PC-3 (cell line): ENCODE results near the gene TMEM219. TPM values are rescaled to one million over a fixed set of nuclear protein-coding genes. Genes with fewer than 3 reads are reported as not detected.

Experiments used
- ATAC-seq: fragments of 200-7000 bp; cut with Tn5 transposase; 2 replicates; pipeline ENCODE4 v1.9.1; 2020; ENCODE audit warnings: mild to moderate bottlenecking, moderate library complexity
- BruUV-seq: library from RNA; stranded (reverse); fragments of 400-500 nt; replicated peaks from 2 replicates; lab custom pipeline; 2021; lab: Mats Ljungman, UMichigan
- CTCF ChIA-PET: fragments of 300-600 bp; sonication (Branson Sonifier 250); formaldehyde crosslinking; loops from one replicate; lab custom pipeline; 2022; ENCODE audit warnings: antibody characterized with exemption; lab: Charles Lee
- POLR2A ChIA-PET: fragments of 300-600 bp; sonication (Branson Sonifier 250); formaldehyde crosslinking; loops from one replicate; lab custom pipeline; 2022; ENCODE audit warnings: antibody characterized with exemption; ENCODE audit not compliant: unreplicated experiment; lab: Charles Lee
- DNase-seq: peaks from one replicate; pipeline ENCODE4 v3.0.0-alpha.2; 2015
- H2AFZ ChIP-seq: fragments of 300-600 bp; sonication (generic); 2 replicates; pipeline ENCODE4 v1.6.0; 2016; ENCODE audit warnings: antibody characterized with exemption, low read length
- H3F3A ChIP-seq: fragments of 300-600 bp; sonication (generic); one replicate; pipeline ENCODE4 v1.6.0; 2017; ENCODE audit warnings: antibody characterized with exemption, low read length, control low read depth, mild to moderate bottlenecking; ENCODE audit not compliant: unreplicated experiment
- H3K27ac ChIP-seq: fragments of 300-600 bp; sonication (generic); 2 replicates; pipeline ENCODE4 v1.5.1; 2016; ENCODE audit warnings: mild to moderate bottlenecking, low read length
- H3K27me3 ChIP-seq: fragments of 300-600 bp; sonication (generic); 2 replicates; pipeline ENCODE4 v1.6.1; 2016; ENCODE audit warnings: low read length, mixed read lengths
- H3K36me3 ChIP-seq: fragments of 300-600 bp; sonication (generic); 2 replicates; pipeline ENCODE4 v1.6.1; 2016; ENCODE audit warnings: low read depth, mixed run types, low read length, mixed read lengths
- H3K4me1 ChIP-seq: fragments of 300-600 bp; sonication (generic); 2 replicates; pipeline ENCODE4 v1.5.1; 2016; ENCODE audit warnings: low read length; ENCODE audit not compliant: insufficient read depth
- H3K4me2 ChIP-seq: fragments of 300-600 bp; sonication (generic); 2 replicates; pipeline ENCODE4 v1.6.0; 2016; ENCODE audit warnings: low read length
- H3K4me3 ChIP-seq: fragments of 300-600 bp; sonication (generic); 2 replicates; pipeline ENCODE4 v1.5.1; 2016; ENCODE audit warnings: mild to moderate bottlenecking, low read length, mixed read lengths
- H3K79me2 ChIP-seq: fragments of 300-600 bp; sonication (generic); 2 replicates; pipeline ENCODE4 v1.6.1; 2017; ENCODE audit warnings: low read length, mixed read lengths
- H3K9ac ChIP-seq: fragments of 300-600 bp; sonication (generic); 2 replicates; pipeline ENCODE4 v1.6.0; 2016; ENCODE audit warnings: mild to moderate bottlenecking, low read length
- H3K9me2 ChIP-seq: fragments of 300-600 bp; sonication (generic); replicated peaks from 2 replicates; pipeline ENCODE4 v1.6.1; 2016; ENCODE audit warnings: mixed run types, low read length, mixed read lengths
- H3K9me3 ChIP-seq: fragments of 300-600 bp; sonication (generic); 2 replicates; pipeline ENCODE4 v1.6.1; 2016; ENCODE audit warnings: low read length, mixed read lengths
- H4K20me1 ChIP-seq: fragments of 300-600 bp; sonication (generic); 2 replicates; pipeline ENCODE4 v1.6.1; 2016; ENCODE audit warnings: low read length, mixed read lengths
- CTCF ChIP-seq: fragments of 300-600 bp; sonication (generic); conservative IDR thresholded peaks from 2 replicates; pipeline ENCODE4 v1.5.1; 2017; ENCODE audit warnings: antibody characterized with exemption, low read depth, mild to moderate bottlenecking, low read length
- EZH2 ChIP-seq: fragments of 300-600 bp; sonication (generic); IDR thresholded peaks from one replicate; pipeline ENCODE4 v1.6.1; 2017; ENCODE audit warnings: antibody characterized with exemption, mild to moderate bottlenecking, low read length; ENCODE audit not compliant: unreplicated experiment
- EZH2phosphoT487 ChIP-seq: fragments of 300-600 bp; sonication (generic); IDR thresholded peaks from 2 replicates; pipeline ENCODE4 v1.6.1; 2018; ENCODE audit warnings: mild to moderate bottlenecking, antibody characterized with exemption, low read length, borderline replicate concordance
- intact Hi-C: fragments of 100-400 bp; cut with micrococcal nuclease; formaldehyde crosslinking; loops from 2 replicates; pipeline ENCODE4 v1.9.0; 2023
- total RNA-seq: library from RNA; depleted of rRNA; stranded (reverse); fragments of >200 nt; gene quantifications from 2 replicates; pipeline ENCODE4 v1.2.3, GENCODE V29; 2014

TMEM219 gene
- total RNA-seq, 1 experiment from 2014 or later, result 60.9 TPM

- no peaks in the 10 kb centered on the region for H3K79me2 ChIP-seq
- no peak overlapping the region for H3K27ac ChIP-seq
- ATAC-seq (no peak), DNase-seq (no peak)
- H3K9ac ChIP-seq, result no peak overlapping the region
- ChIA-PET POLR2A (no interaction called here), CTCF (no interaction called here)
- no peaks in the 10 kb centered on the region for H3K9me2 ChIP-seq
- H2AFZ ChIP-seq, result no peak overlapping the region
- no peaks in the 10 kb centered on the region for H3K36me3 ChIP-seq
- no peaks in the 10 kb centered on the region for H4K20me1 ChIP-seq
- intact Hi-C loops, result no loop called here
- H3K4me3 ChIP-seq, result no peak overlapping the region
- no peaks in the 10 kb centered on the region for H3K27me3 ChIP-seq
- H3K4me1 ChIP-seq, result peaks cover 20% of the 10 kb centered on the region
- H3K4me2 ChIP-seq, result no peak overlapping the region
- peaks cover 9% of the 10 kb centered on the region for H3F3A ChIP-seq
- no peaks in the 10 kb centered on the region for H3K9me3 ChIP-seq
- no TSS peak for BruUV-seq
- TF ChIP-seq EZH2phosphoT487, result no peak
- TF ChIP-seq EZH2, result no peak
- TF ChIP-seq CTCF, result no peak
These were observed 21.2 kb upstream of the TMEM219 start for GRCh38 chr16:29940656-29941055.

GRCh38 chr16:29943846-29944799, 17.8 kb upstream of the TMEM219 start:
- BruUV-seq, result TSS peak; percentile 82
- Histone ChIP-seq H3K27me3 (no peaks in the 10 kb centered on the region), H3K27ac (peak overlapping the region; percentile 98), H2AFZ (peak overlapping the region; percentile 48; the same call in 1 of the 2 replicates), H3K36me3 (no peaks in the 10 kb centered on the region), H3K9me3 (no peaks in the 10 kb centered on the region), H4K20me1 (no peaks in the 10 kb centered on the region), H3K4me1 (peaks cover 20% of the 10 kb centered on the region), H3F3A (peaks cover 9% of the 10 kb centered on the region), H3K9me2 (no peaks in the 10 kb centered on the region), H3K9ac (peak overlapping the region; percentile 77), H3K4me3 (peak overlapping the region; percentile 50), H3K79me2 (no peaks in the 10 kb centered on the region), H3K4me2 (peak overlapping the region; percentile 94)
- peak; percentile 99 for ATAC-seq
- ChIA-PET POLR2A (interaction anchor here (0.6 to 1.1 kb wide), 4 partner anchors 25 to 132 kb away, joined by 3 to 6 read pairs (median 4); partner anchors contain the start of gene TAOK2), CTCF (interaction anchor here (0.6 to 1.0 kb wide), 2 partner anchors 44 to 88 kb away, joined by 3 read pairs; partner anchors contain the start of gene ASPHD1)
- peak; percentile 95 for DNase-seq
- intact Hi-C loops, result loop anchor here (2.0 kb wide), 1 partner anchor 17 kb away; the partner anchor contains the start of gene KCTD13
- TF ChIP-seq EZH2phosphoT487 (no peak), CTCF (peak; percentile 45)

- no peaks in the 10 kb centered on the region for H3K27me3 ChIP-seq
- H3K4me1 ChIP-seq, result peaks cover 19% of the 10 kb centered on the region
- H3F3A ChIP-seq, result peaks cover 9% of the 10 kb centered on the region
- no peak overlapping the region for H3K9ac ChIP-seq
- H3K36me3 ChIP-seq, result no peaks in the 10 kb centered on the region
- no peak overlapping the region for H2AFZ ChIP-seq
- H3K27ac ChIP-seq, result no peak overlapping the region
- no peak for DNase-seq
- TF ChIP-seq CTCF (no peak), EZH2 (no peak), EZH2phosphoT487 (no peak)
- no TSS peak for BruUV-seq
- H3K4me3 ChIP-seq, result no peak overlapping the region
- CTCF ChIA-PET, result no interaction called here
- H4K20me1 ChIP-seq, result no peaks in the 10 kb centered on the region
- POLR2A ChIA-PET, result no interaction called here
- H3K4me2 ChIP-seq, result no peak overlapping the region
- ATAC-seq, result no peak
- no peaks in the 10 kb centered on the region for H3K79me2 ChIP-seq
- intact Hi-C loops, result no loop called here
- H3K9me2 ChIP-seq, result no peaks in the 10 kb centered on the region
- no peaks in the 10 kb centered on the region for H3K9me3 ChIP-seq
These were observed 14.0 kb upstream of the TMEM219 start for GRCh38 chr16:29947897-29948296.
